Measurements from ENCODE around the gene IPO9.
"Not testable (repeated sequence)": the region's sequence is repeated elsewhere in the genome, so short reads cannot be mapped to it uniquely, and the experiment has no call there.

IPO9 gene

DNA sequence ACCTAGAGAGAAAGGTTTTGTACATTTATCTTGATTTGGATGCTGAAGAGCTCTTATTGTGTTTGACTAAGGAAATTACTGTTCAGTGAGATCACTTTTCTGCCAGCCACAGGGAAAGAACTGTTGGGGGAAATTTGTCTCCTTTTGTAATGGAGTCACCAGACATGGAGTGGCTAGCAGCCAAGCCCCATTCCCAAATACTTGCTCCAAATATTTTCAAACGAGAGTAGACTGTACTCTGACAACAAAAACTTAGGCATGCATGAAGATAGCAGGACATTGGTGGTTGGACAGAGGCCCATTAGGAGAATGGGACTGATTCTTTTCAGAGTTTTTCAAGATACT, 21.1 kb downstream of the IPO9 start:
- no peak for FAIRE-seq

DNA sequence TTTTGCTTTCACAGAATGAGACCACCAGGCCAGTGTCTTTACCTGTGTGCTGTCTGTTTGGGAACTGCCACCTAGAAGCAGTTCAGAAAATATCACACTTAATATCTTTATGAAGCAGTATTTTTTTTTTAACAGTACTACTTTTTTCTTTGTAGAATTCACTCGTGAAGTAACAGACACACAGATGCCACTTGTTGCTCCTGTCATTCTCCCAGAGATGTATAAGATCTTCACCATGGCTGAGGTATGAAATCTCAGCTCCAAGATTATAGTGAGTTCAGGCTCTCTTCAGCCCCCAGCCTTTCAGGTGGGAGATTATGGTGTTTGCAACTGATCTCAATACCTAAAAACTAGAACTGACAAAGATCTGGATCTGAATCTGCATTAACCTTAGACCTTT, 23.0 kb downstream of the IPO9 start:
- FAIRE-seq = no peak

DNA sequence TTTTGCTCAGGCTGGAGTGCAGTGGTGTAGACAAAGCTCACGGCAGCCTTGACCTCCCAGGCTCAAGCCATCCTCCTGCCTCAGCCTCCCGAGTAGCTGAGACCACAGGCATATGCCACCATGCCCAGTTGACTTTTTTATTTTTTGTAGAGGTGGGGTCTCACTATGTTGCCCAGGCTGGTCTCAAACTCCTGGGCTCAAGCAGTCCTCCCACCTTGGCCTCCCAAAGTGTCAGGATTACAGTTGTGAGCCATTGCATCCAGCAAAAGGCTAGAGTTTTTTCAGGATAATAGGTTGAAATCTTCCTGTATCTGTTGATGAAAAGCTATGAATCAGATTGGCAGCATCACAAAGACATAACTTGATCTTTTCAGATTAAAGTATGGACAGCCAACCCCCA, 27.8 kb downstream of the IPO9 start:
- FAIRE-seq = not testable (repeated sequence)

DNA sequence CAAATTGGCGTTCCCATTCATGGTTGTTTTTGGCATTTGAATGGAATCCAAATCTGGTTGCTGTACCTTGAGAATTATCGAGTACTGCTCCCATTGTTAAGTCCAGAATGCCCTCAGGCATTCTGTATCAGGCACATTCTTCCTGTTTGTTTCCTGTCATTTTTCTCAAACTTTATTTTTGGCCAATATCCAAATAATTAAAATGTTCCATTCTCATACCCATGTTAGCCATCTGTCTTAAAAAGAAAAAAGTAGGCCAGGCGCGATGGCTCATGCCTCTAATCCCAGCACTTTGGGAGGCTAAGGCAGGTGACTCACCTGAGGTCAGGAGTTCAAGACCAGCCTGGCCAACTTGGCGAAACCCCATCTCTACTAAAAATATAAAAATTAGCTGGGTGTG, 30.5 kb downstream of the IPO9 start:
- no peak for FAIRE-seq

DNA sequence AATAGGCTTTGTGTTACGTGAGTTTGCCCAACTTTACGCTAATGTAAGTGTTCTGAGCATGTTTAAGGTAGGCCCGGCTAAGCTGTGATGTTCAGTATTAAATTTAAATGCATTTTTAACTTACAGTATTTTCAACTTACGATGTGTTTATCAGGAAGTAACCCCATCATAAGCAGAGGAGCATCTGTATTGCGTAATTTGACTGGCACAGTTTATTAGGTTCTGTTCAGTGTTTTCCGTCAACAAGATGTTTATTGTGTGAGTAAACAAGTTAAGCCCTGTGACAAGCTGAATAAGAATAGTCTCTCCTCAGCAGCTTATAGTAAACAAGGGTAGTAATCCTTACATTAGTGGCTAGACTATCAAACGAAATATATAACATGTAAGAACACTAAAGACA, 32.5 kb downstream of the IPO9 start:
- no peak for FAIRE-seq

DNA sequence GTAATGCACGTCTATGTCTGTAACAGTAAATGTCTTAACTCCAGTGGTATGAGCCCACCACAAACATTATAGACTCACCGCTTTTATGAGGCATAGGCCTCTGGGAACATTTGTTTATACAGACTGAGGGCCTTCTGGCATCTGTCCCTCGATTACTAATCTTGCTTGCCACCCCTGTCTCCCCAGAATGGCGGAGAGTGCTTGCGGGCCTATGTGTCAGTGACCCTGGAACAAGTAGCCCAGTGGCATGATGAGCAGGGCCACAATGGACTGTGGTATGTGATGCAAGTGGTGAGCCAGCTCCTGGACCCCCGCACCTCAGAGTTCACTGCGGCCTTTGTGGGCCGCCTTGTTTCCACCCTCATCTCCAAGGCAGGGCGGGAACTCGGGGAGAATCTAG, 41.4 kb downstream of the IPO9 start:
- no peak for FAIRE-seq

DNA sequence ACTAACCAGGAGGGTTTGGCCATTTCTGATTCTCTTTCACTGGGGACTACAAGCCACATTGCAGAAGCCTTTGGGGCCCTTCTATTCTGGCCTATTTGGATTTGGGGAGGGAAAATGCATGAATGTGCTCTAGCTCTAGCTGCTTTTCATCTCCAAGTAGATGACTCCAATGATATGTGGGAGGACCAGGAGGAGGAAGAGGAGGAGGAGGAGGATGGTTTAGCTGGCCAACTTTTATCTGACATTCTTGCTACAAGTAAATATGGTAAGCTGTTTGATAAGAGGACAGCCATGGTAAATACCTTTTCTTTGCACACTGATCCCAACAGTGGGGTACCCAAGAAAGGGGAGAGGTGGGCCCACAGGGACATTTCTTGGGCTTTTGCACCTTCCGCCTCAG, 45.7 kb downstream of the IPO9 start:
- no peak for FAIRE-seq

DNA sequence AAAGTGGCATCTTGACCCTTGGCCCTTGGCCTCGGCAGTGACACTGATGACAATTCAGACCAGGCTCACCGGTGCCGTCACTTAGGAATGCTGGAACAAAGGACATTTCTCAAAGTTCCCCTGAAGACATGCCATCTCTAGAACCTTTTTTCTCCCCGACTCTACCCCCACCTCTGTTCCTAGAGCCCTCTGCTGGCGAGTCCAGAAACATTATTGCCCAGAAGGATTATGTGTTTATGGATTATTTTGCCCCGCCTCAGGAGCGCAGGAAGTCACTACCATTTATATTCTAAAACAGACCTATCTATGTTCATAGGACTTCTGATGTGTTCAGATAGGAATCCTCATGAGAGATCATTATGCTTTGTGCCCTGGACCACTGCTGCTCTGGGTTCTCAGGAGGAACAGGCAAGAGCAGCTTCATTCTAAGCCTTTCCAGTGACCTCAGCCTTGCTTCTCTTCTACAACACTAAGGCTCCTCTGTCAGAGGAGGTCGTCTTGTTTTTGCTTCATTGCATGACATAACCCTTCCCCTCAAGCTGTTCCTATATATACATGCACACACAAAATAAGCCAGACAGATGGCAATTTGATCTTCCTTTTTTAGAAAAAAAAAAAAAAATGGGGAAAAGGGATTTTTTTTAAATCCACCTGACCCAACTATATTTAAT, 47.3 kb downstream of the IPO9 start:
- no peak for FAIRE-seq

DNA sequence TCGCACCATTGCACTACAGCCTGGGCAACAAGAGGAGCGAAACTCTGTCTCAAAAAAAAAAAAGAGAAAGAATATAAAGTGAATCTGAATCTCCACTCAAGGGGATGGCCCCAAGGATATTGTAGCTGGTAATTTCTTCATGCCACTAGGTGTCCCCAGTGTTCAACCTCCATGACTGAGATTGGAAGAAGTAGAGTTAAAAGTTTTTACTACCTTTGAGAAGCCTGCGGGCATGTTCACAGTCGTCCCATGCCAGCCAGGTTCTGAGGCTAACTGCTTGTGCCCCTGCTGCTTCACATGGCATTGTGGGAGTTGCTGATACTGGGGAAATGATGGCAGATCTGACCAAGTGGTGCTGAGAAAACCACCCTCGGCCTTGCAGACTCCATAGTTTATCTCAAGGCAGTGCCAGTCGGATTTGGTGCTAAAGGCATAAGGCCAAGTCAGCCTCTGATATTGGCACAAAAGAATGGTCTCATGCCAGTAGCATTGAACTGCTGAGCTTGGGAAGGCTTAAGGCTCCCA, 49.0 kb downstream of the IPO9 start:
- FAIRE-seq = peak; percentile 82

DNA sequence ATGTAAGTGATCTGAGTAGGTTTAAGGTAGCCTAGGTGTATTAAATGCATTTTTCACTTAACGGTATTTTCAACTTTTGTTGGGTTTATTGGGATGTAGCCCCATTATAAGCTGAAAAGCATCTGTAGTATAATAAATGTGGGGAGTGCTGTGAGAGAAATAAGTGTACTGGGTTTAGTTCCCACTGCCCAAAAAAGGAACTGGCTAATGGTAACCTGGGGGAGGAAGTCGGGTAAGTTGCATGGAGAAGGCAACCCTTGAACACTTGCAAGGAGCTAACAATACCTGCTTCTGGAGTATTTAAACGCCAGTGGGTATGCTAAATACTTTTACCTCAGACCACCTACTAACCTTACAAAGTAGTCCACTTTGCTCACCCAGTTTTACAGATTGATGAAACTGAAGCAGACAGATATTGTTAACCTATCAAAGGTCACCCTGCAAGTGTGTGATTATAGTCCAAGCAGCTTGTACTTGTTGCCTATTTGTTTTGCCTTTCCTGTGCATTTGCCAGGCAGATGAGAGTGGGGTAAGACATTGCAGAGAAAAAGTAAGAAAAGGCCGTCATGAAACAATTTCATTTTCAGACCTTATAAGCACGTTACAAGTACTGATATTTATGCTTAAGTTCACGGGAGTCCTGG, 52.1 kb downstream of the IPO9 start:
- FAIRE-seq = no peak

DNA sequence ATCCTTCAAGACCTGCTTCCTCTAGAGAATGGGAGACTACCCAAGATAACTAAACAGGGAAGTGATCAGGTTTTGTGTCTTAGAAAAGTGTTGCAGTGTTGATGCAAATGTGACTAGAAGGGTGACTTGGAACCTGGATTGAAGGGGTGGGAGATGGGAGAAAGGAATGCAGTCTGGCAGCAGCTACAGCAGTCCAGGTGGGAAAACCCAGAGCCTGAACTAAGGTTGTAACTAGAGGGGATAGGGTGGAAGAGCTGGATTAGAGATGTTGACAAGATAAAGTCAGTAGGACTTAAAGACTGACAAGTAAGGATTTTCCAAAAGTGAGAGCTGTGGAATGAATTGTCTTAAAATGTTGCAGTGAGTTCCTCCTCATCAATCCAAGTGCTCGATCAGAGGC, 52.7 kb downstream of the IPO9 start:
- no peak for FAIRE-seq

DNA sequence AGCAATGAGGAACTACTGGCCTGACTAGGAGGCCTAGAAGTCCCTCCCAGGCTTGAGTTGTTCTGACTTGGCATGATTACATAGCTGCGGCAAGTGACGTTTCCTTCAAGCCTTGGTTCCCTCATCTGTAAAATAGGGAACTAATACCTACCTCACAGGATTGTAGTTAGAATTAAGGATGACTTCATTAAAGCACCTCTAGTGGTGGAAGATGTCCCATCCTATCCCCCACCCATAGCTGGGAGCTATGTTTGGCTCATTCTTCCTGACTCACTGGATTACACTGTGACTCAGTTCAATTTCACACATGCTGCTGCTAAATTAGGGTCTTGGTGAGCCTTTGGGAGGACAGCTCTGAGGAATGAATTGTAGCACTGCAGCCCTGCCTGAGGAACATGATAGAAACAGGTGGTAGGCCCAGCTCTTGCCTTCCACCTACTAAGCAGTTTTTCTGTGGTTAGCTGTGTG, 53.7 kb downstream of the IPO9 start:
- no peak for FAIRE-seq

DNA sequence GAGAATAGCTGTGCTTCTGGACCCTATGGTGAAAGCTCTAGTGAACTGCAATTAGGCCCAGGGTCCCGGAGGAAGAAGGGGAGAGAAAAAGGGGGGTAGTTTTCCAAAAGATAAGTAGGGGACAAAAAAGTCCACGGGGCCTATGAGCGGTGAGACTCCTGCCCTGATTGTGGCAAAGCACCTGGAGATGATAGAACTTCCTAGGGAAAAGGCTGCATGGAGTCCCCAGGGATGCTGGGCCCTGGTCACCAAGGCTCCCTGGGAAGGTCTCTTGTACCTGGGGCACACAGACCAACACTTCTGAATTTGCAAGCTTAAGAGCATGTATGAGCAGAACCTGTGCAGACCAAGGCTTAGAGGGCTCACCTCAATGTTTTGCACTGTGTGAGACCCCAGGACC, 54.3 kb downstream of the IPO9 start:
- no peak for FAIRE-seq

DNA sequence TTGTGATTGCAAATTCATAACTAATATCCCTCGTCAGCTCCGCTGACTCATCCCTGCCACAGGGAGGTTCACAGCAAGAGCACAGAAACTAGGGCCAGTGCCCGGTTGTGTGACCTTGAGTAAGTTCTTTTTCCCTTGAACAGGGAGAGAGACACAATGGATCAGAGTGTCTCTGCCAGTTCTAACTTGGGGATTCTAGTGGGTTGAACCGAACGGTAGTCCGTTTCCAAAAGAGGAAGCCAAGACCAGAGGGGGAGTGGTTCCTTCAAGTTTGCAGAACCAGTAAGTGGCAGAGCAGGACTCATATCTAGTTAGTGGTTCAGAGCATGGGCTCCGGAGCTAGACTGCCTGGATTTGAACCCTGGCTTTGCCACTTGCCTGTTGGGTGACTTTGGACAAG, 54.8 kb downstream of the IPO9 start:
- no peak for FAIRE-seq

DNA sequence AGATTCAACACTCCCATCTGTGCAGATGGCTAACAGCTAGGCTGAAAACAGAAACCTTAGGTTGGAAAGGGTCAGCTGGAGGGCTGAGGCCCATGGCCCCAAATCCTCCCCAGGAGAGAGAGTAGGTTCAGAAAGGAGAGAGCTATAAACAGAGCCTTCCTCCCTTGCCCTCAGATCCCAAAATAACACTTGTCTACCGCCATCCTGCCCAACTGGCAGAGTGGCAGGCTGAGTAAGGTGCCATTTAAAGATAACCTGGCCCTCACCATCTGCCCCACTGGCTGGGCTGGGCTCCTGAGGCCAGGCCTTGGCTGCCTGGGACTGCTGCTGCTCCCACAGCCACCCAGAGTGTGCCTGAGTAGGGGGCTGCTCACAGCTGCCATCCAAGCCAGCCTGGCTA, 55.5 kb downstream of the IPO9 start:
- no peak for FAIRE-seq

DNA sequence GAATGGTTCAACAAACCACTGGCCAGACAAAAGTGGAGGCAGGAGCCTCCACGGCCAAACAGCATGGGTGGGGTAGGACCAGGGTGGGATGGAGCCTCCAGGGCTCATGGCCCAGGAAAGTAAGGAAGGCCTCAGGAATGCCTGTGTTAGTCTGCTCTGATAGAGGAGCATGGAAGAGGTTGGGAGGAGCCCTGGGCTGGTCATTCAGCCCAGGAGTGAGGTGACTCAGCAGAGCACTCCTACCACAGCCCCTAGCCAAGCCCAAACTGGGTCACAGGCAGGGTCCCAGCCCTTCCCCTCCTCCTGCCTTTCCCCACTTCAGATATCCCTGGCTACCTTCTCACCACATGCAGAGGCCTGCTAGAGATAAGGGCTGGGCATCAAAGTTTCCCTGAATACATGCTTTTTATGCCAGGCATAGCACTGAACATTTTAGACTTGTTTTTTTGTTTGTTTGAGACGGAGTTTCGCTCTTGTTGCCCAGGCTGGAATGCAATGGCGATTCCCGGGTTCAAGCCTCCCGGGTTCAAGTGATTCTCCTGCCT, 56.6 kb downstream of the IPO9 start:
- FAIRE-seq = no peak

DNA sequence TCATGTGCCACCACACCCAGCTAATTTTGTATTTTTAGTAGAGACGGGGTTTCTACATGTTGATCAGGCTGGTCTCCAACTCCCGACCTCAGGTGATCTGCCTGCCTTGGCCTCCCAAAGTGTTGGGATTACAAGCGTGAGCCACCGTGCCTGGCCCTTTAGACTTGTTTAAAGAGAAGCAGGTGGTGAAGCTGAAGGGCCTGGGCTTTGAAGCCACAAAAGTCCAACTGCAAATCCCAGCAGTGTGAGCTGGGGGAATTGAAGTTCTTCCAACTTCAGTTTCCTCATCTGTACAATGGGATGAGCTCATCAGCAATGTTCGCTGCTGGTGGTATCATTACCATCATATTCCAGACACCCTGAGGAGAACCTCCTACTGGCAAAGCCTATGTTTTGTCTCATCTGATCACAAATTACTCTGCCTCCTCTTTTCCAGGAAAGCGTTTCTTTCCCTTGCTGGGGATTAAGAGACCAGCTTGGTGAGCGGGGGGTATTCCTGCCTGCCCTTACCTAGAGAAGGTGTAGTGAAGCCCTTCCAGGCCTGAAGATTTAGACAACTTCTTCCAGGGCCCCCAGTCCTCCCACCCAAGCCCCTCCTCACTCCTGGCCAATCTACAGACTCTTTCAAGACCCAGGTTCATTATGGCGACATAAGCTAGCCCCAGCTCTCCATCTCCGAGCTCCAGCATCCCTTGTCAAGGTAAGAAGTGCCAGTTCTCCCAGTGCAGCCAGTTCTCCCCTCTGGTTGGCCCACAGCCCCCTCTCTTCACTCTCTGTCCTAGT, 57.3 kb downstream of the IPO9 start:
- FAIRE-seq = no peak

DNA sequence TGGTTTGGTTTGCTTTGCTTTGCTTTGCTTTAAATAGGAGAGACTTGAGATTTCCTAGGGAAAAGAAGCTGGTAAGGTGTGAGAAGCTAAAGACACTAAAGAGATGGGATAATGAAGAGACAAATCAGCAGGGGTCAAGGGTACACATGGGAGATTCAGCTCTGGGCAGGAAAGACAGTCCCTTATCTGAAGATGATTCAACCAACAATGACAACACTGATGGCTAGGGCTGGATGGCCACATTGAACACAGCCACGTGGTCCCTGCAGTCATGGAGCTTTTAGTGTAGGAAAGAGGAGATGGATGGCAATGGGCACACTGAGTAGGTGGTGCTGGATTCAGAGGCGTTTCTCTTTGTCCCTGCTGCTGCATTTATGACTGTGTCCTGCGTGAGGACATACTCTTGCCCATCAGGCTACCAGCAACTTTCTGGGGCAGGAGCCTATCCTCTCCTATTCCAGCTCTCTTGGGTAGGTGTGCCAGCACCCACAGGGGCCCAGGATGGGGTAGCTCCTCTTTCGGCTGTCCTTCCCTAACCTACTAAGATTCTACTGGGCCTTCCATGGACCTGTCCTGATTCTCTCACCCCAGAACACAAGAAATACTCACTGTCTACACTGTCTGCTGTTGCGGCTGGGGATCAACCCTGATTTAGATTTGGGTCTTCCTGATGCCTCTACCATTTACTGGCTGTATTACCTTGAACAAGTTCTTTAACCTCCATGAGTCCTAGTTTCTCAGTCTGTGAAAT, 58.3 kb downstream of the IPO9 start:
- no peak for FAIRE-seq

DNA sequence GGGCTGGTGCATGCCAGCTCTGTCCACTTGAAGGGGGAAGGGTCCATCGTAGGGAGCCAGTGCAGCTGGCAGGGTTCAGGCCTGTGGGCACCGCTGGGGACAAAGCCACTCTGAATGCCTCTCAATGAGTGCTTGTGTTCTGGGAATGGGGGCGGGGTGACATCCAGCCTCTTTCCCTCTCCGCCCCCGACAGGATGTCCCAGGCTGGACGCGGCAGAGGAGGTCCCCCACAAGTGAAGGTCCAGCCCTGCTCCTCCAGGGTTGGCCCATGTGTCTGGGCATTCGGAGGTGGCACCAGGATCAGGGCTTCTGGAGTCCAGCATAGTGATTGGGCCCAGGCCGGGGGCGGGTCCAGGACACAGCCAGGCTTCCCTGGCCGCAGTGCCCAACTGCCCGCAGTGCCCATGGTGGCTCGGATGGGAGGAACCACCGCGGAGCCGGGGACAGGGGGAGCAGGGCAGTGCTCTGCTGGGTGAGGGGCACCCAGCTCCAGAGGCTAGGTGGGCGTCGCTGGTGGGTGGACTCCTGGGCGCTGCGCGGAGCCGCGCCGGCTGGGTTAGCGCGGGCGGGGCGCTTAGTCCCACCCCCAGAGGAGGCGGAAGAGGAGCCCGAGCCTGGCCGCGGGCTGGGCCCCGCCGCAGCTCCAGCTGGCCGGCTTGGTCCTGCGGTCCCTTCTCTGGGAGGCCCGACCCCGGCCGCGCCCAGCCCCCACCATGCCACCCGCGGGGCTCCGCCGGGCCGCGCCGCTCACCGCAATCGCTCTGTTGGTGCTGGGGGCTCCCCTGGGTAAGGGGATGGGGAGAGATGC, 59.5 kb downstream of the IPO9 start, which contains the start of gene SHISA4:
Gene SHISA4 (plus strand): TSS at position 617 of the 808 bp plus-strand sequence. CDS start 97 bp downstream, at position 714.
- FAIRE-seq = no peak

DNA sequence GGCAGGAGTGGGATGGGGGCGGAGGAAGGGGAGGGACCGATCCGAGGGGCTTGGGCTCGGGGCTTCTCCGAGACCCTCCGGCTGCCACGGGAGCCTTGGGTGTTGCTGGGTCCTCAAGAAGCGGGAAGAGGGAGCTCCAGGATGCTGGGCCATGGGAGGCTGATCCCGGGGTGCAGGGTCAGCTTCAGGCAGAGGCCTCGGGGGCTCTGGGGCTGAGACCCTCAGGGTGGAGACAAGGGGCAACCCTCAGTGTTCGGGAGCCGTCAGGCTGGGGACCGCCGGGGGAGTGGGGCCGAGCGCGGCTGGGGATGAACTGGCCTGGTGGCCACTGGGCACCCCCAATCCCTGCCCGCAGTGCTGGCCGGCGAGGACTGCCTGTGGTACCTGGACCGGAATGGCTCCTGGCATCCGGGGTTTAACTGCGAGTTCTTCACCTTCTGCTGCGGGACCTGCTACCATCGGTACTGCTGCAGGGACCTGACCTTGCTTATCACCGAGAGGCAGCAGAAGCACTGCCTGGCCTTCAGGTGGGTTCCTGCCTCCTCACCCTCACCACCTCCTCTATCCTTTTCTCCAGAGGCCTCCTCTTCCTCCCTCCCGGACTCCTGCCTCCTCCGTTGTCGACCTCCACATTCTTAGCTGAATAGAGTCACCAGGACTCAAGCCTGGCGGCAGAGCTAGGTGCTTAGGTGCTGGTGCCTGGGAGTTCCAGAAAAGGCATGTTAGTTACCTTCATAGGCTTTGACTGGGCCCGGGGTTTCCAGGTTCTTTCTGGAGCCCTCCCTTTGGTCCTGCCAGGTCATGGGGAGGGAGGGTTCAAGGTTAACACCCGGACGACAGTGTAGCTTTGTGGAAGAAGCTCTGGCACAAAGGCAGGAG, 60.4 kb downstream of the IPO9 start:
- FAIRE-seq = no peak

DNA sequence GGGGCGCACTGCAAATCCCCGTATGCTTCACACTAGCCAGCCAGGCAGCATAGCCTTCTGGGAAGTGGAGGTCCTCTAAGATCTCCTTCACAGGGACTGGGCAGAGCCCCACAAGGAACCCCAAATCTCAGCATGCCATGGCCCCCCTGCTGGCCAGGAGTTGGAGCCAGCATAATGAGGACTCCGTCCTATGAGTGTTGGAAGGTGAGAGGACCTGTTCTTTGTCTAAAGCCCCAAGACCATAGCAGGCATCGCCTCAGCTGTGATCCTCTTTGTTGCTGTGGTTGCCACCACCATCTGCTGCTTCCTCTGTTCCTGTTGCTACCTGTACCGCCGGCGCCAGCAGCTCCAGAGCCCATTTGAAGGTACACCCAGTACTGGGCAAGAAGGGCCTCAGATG, 61.3 kb downstream of the IPO9 start:
- no peak for FAIRE-seq

Data from islet of Langerhans (tissue), 1 donor.